GM21825 (cell line): ENCODE results near the gene TMEM61.
"Not testable (repeated sequence)": the region's sequence is repeated elsewhere in the genome, so short reads cannot be mapped to it uniquely, and the experiment has no call there.

Experiments used
- ATAC-seq: cut with Tn5 transposase; IDR thresholded peaks from one replicate; pipeline ENCODE4 v1.9.1; 2021; ENCODE audit warnings: mild to moderate bottlenecking, moderate library complexity; ENCODE audit not compliant: unreplicated experiment

Gene TMEM61

GRCh38 chr1:54959241-54959640 lies 21.2 kb upstream of the TMEM61 start:
- ATAC-seq = no peak

- ATAC-seq = no peak
These were observed 17.6 kb upstream of the TMEM61 start for GRCh38 chr1:54962612-54963395.

GRCh38 chr1:54963829-54964228 lies 16.6 kb upstream of the TMEM61 start:
- ATAC-seq = not testable (repeated sequence)

GRCh38 chr1:54965624-54966340 lies 14.6 kb upstream of the TMEM61 start:
- peak; percentile 81 for ATAC-seq

GRCh38 chr1:54967372-54967771 lies 13.1 kb upstream of the TMEM61 start:
- no peak for ATAC-seq

- ATAC-seq = no peak
These were observed 11.9 kb upstream of the TMEM61 start for GRCh38 chr1:54968551-54968950.

- ATAC-seq = no peak
These were observed 10.5 kb upstream of the TMEM61 start for GRCh38 chr1:54969879-54970278.

GRCh38 chr1:54970901-54971300 lies 9.5 kb upstream of the TMEM61 start:
- ATAC-seq = no peak

GRCh38 chr1:54971317-54971791 lies 9.1 kb upstream of the TMEM61 start:
- ATAC-seq = peak; percentile 78

GRCh38 chr1:54972436-54972835 lies 8.0 kb upstream of the TMEM61 start:
- ATAC-seq = no peak

GRCh38 chr1:54973205-54973921 lies 7.1 kb upstream of the TMEM61 start:
- ATAC-seq = no peak

- ATAC-seq = no peak
These were observed 4.9 kb upstream of the TMEM61 start for GRCh38 chr1:54975356-54976108.

- no peak for ATAC-seq
These were observed 3.7 kb upstream of the TMEM61 start for GRCh38 chr1:54976747-54977146.

- no peak for ATAC-seq
These were observed 2.7 kb upstream of the TMEM61 start for GRCh38 chr1:54977533-54978297.

- ATAC-seq = no peak
These were observed 1.7 kb upstream of the TMEM61 start for GRCh38 chr1:54978528-54979326.

GRCh38 chr1:54979327-54979891 lies 1.0 kb upstream of the TMEM61 start:
- no peak for ATAC-seq

- ATAC-seq = no peak
These were observed 341 bp upstream of the TMEM61 start for GRCh38 chr1:54980046-54980527.

- ATAC-seq = no peak
These were observed 1.0 kb downstream of the TMEM61 start for GRCh38 chr1:54981466-54981865.

GRCh38 chr1:54982739-54983138 lies 2.3 kb downstream of the TMEM61 start:
- no peak for ATAC-seq
